Mammary epithelial cell (primary cell): ENCODE measurements around the gene KLK7.

Experiments used
- EZH2 ChIP-seq: IDR thresholded peaks from 2 replicates; pipeline ENCODE4 v1.6.1; 2012; ENCODE audit warnings: low read length, inconsistent platforms, borderline replicate concordance
- TF ChIP-seq, protein P1 (sequence below), 2 donors: IDR thresholded peaks in 1 of 2; conservative IDR thresholded peaks in 1 of 2; 2 replicates each; pipeline ENCODE4 v1.5.1; 2011 to 2012; ENCODE audit warnings: inconsistent platforms in 2 of 2, low read length in 2 of 2, mild to moderate bottlenecking in 2 of 2, control low read depth in 1 of 2, low read depth in 1 of 2; ENCODE audit not compliant: insufficient read depth in 1 of 2; ENCODE audit errors: extremely low read depth in 1 of 2

DNA sequence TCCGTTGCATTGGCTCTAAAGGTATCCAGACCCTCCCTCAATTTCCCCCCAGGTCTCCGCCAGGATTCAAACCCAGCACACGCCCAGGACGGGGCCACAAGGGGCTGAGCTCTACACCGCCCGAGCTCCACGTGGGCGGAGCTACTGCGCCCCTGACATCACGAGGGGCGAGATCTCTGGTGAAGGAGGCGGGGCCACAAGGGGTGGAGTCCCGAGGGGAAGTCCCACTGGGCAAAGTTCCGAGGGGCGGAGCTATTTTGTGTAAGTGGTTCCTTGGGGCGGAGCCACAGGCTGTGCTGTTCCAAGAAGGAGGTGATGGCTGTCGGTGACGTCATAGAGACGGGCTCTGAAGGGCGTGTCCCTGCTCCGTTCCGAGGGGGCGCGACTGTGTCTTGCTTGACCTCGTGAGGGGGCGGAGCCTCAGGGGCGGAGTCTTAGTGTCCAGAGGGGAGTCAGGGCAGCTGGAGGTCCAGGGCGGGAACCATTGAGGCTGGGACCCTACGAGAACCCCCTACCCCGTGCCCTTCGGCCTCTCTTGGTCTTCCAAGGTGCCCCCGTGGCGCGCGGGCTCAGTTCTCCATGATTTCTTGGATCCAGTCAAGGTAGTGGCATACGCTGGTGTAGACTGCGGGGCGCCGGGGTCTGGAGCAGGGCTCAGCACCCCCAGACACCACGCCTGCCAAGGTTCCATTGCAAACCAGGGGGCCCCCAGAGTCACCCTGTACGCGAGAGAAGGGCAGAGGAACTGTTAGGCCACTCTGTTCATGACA is 19.0 kb upstream of the KLK7 start:
- no peak for TF ChIP-seq EZH2
- TF ChIP-seq, protein P1, sequence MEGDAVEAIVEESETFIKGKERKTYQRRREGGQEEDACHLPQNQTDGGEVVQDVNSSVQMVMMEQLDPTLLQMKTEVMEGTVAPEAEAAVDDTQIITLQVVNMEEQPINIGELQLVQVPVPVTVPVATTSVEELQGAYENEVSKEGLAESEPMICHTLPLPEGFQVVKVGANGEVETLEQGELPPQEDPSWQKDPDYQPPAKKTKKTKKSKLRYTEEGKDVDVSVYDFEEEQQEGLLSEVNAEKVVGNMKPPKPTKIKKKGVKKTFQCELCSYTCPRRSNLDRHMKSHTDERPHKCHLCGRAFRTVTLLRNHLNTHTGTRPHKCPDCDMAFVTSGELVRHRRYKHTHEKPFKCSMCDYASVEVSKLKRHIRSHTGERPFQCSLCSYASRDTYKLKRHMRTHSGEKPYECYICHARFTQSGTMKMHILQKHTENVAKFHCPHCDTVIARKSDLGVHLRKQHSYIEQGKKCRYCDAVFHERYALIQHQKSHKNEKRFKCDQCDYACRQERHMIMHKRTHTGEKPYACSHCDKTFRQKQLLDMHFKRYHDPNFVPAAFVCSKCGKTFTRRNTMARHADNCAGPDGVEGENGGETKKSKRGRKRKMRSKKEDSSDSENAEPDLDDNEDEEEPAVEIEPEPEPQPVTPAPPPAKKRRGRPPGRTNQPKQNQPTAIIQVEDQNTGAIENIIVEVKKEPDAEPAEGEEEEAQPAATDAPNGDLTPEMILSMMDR (conservative IDR thresholded peaks at IDR 0.05 in 1 of 2, IDR thresholded peaks at IDR 0.05 in 1 of 2; ENCODE audit: extremely low read depth in 1 of 2, insufficient read depth in 1 of 2, low read depth in 1 of 2, low read length in 2 of 2), result no peak
